Adrenal gland (tissue), 12 donors: ENCODE measurements around the gene CORO1C. TPM values are rescaled to one million over a fixed set of nuclear protein-coding genes. Genes with fewer than 3 reads are reported as not detected.

Experiments
- DNase-seq, 7 donors: peaks; one replicate each; pipeline ENCODE4 v3.0.0-alpha.2; 2019 to 2020
- H3K27ac ChIP-seq, 5 donors: fragments of 200-600 bp; sonication (generic) in 4 of 5; 1 replicate in 3 of 5; 2 replicates in 2 of 5; pipeline versions ENCODE4 v1.5.1 to v1.8.0; 2016 to 2020; ENCODE audit warnings: mild to moderate bottlenecking in 1 of 5
- H3K27me3 ChIP-seq: fragments of 200-600 bp; 2 replicates; pipeline ENCODE4 v1.8.0; 2021
- H3K36me3 ChIP-seq, 2 donors: fragments of 200-600 bp; replicated peaks in 1 of 2; 1 replicate in 1 of 2; 2 replicates in 1 of 2; pipeline versions ENCODE4 v1.5.1 to v1.8.0; 2018 to 2022
- H3K4me1 ChIP-seq, 2 donors: fragments of 200-600 bp; replicated peaks in 1 of 2; 1 replicate in 1 of 2; 2 replicates in 1 of 2; pipeline versions ENCODE4 v1.5.1 to v1.8.0; 2018 to 2021
- H3K4me3 ChIP-seq, 4 donors: fragments of 200-600 bp; sonication (generic) in 3 of 4; one replicate each; pipeline ENCODE4 v1.5.1; 2016 to 2018
- H3K9me3 ChIP-seq, 3 donors: fragments of 200-600 bp; sonication (generic) in 1 of 3; replicated peaks in 1 of 3; 1 replicate in 2 of 3; 2 replicates in 1 of 3; pipeline versions ENCODE4 v1.5.1 to v1.8.0; 2016 to 2021
- POLR2A ChIP-seq, 2 donors: fragments of 450-650 bp; IDR thresholded peaks; one replicate each; pipeline ENCODE4 v1.6.1; 2017; ENCODE audit warnings: antibody characterized with exemption in 2 of 2, mild to moderate bottlenecking in 2 of 2, moderate library complexity in 1 of 2
- WGBS, 4 donors: extraction: QIAGEN DNeasy Blood & Tissue Kit in 2 of 4; methylation state at CpG; one replicate each; pipeline versions ENCODE4 v1.1.5 to v1.1.7; 2013 to 2017; 5-methylcytosine and 5-hydroxymethylcytosine counted together
- intact Hi-C, 2 donors: fragments of 100-400 bp; cut with DNase I; formaldehyde crosslinking; loops; one replicate each; pipeline versions ENCODE4 v1.14.1 to v1.15.0; 2022 to 2023
- polyA plus RNA-seq, 3 donors: library from polyadenylated mRNA; stranded (reverse); fragments of 200-250 nt in 2 of 3; fragments of 350-450 nt in 1 of 3; fragmentation: Illumina TruSeq in 1 of 3; extraction: RNeasy Lipid Tissue Mini Kit (QIAGEN cat#74804) in 1 of 3; gene quantifications; one replicate each; pipeline ENCODE4 v1.2.3, GENCODE V29; 2013 to 2014
- total RNA-seq, 9 donors: library from RNA; depleted of rRNA in 4 of 9; stranded (reverse); fragments of >200 nt in 4 of 9; fragments of 120-200 nt in 1 of 9; fragmentation: NEBNext Ultra II Directional in 1 of 9; extraction: Animal tissue kit (Norgen Biotek cat#: 25700) in 1 of 9; gene quantifications; one replicate each; pipeline versions ENCODE4 v1.1.0 to v1.2.4, GENCODE V29; 2013 to 2023
- TF ChIP-seq, protein P1 (sequence below), 6 experiments: fragments of 450-650 bp in 4 of 6; fragments of 200-600 bp in 2 of 6; sonication (generic) in 1 of 6; IDR thresholded peaks; 1 replicate in 5 of 6; 2 replicates in 1 of 6; pipeline versions ENCODE4 v1.5.1 to v1.8.0; 2016 to 2021; ENCODE audit warnings: antibody characterized with exemption in 6 of 6, mild to moderate bottlenecking in 2 of 6, moderate library complexity in 1 of 6
- donor health status: healthy with polysubstance abuse.
- donor health status: Bipolar disorder and iron deficiency.
- donor health status: DM: yes; HTN: yes; CAD: no.
- donor health status: DM: no; HTN: no; CAD: no.
- donor health status: DM: no; HTN: no; CAD: no.
- donor health status: DM: yes; HTN: yes; CAD: no.

Gene CORO1C
- total and polyA plus RNA-seq, 12 donors: 17.4 to 124 (median 71.4) TPM

DNA sequence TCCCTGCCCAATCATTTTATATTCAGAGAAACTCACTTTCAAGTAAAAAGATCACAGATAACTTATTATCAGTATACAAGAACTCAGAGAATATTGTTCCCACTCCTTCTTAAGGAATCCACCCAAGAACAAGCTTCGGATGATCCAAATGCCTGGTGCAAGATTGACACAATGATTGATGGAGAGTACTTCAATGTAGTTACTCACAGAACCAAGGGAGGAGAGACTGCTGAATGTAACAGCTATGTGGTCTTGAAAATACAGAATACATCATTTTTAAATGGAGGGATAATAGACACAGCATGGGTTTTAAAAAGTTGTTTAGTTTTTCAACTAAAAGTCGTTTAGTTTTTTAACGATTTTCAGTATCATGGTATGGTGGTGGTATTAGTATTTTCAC lies 59.3 kb downstream of the CORO1C start:
- no peaks in the 10 kb centered on the region for H3K36me3 ChIP-seq
- no peaks in the 10 kb centered on the region for H3K9me3 ChIP-seq
- intact Hi-C loops: no loop called here
- TF ChIP-seq, protein P1, sequence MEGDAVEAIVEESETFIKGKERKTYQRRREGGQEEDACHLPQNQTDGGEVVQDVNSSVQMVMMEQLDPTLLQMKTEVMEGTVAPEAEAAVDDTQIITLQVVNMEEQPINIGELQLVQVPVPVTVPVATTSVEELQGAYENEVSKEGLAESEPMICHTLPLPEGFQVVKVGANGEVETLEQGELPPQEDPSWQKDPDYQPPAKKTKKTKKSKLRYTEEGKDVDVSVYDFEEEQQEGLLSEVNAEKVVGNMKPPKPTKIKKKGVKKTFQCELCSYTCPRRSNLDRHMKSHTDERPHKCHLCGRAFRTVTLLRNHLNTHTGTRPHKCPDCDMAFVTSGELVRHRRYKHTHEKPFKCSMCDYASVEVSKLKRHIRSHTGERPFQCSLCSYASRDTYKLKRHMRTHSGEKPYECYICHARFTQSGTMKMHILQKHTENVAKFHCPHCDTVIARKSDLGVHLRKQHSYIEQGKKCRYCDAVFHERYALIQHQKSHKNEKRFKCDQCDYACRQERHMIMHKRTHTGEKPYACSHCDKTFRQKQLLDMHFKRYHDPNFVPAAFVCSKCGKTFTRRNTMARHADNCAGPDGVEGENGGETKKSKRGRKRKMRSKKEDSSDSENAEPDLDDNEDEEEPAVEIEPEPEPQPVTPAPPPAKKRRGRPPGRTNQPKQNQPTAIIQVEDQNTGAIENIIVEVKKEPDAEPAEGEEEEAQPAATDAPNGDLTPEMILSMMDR (IDR thresholded peaks at IDR 0.05): no peak
- TF ChIP-seq POLR2A (IDR thresholded peaks at IDR 0.05): no peak
- no peak overlapping the region for H3K27ac ChIP-seq
- WGBS, 4 donors: 90 to 94% (median 92%) methylated on average over 3 of the region's 3 CpGs
- DNase-seq: no peak
- H3K4me1 ChIP-seq: peaks cover 8 to 21% of the 10 kb centered on the region in 2 donors
- no peaks in the 10 kb centered on the region for H3K27me3 ChIP-seq
- no peak overlapping the region for H3K4me3 ChIP-seq

DNA sequence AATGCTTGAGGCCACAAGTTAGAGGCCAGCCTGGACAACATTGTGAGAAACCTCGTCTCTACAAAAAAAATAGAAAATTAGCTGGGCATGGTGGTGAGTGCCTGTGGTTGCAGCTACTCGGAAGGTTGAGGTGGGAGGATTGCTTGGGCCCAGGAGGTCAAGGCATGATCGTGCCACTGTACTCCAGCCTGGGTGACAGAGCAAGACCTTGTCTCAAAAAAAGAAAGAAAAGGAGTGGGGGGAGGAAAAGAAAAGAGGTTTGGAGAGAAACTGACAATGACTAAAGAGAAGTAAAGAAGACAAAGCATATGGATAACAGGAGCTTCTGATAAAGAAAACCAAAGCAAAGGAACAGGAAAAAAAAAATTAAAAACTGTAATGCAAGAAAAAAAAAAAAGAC lies 60.2 kb downstream of the CORO1C start:
- no peak for DNase-seq
- TF ChIP-seq, protein P1 (IDR thresholded peaks at IDR 0.05): no peak
- no peak for TF ChIP-seq POLR2A (IDR thresholded peaks at IDR 0.05)
- Histone ChIP-seq H3K9me3 (no peaks in the 10 kb centered on the region), H3K36me3 (no peaks in the 10 kb centered on the region), H3K4me1 (peaks cover 8 to 30% of the 10 kb centered on the region in 2 donors), H3K4me3 (no peak overlapping the region), H3K27ac (no peak overlapping the region), H3K27me3 (no peaks in the 10 kb centered on the region)
- WGBS, 4 donors: 81 to 89% (median 89%) methylated on average over 3 of the region's 3 CpGs
- intact Hi-C loops: no loop called here

DNA sequence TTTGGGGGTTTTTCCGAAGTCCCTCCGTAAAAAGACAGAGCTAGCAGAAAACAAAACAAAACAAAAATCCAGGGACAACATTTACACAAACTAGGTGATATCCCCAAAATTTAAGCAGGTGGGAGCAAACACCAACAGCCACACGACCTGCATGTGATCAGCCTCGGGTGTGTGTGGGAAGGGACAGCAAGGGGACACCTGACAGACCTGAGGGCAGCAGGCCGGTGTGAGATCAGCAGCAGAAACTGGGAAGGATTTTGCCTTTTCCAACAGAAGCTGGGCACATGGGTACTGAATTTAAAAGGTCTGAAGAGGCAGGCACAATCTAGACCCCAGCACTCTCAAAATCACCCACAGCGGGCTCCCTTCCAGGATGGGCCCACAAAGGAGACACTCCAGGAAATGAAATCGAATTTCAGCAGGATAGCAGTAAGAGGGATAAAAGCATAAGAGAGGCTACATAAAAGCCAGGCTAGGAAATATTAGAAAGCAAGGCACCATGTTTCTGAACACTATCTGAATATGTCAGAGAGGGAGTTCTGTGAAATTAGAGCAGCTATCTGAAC lies 61.2 kb downstream of the CORO1C start:
- Histone ChIP-seq H3K9me3 (no peaks in the 10 kb centered on the region), H3K27me3 (no peaks in the 10 kb centered on the region), H3K4me3 (no peak overlapping the region), H3K4me1 (peaks cover 8 to 40% of the 10 kb centered on the region in 2 donors), H3K36me3 (no peaks in the 10 kb centered on the region), H3K27ac (no peak overlapping the region)
- DNase-seq: no peak
- no peak for TF ChIP-seq POLR2A (IDR thresholded peaks at IDR 0.05)
- TF ChIP-seq, protein P1 (IDR thresholded peaks at IDR 0.05): no peak
- intact Hi-C loops: no loop called here
- WGBS, 4 donors: 87 to 92% (median 89%) methylated on average over 7 of the region's 7 CpGs

DNA sequence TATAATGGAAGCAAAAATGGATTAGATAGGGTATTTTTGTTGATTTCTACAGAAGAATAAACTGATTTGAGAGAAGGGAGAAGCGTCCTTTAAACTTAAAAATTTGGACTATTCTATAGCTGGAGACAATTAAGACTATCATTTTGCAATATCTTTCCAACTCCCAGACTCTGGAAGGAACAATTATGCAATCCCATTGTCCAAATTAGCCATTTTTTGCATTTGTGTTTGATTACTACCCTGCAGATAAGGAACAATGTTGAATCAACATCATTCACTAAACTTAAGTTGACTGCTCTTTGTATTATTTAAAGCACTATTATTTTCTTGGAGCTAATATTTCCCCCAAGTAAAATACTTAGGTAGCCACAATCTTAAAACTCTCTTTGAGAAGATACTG lies 62.8 kb downstream of the CORO1C start:
- Histone ChIP-seq H3K27me3 (no peaks in the 10 kb centered on the region), H3K4me3 (no peak overlapping the region), H3K9me3 (no peaks in the 10 kb centered on the region), H3K4me1 (peaks cover 15 to 55% of the 10 kb centered on the region in 2 donors), H3K27ac (no peak overlapping the region), H3K36me3 (no peaks in the 10 kb centered on the region)
- TF ChIP-seq POLR2A (IDR thresholded peaks at IDR 0.05): no peak
- TF ChIP-seq, protein P1 (IDR thresholded peaks at IDR 0.05): no peak
- WGBS, 4 donors: 86 to 94% (median 88%) methylated on average over 1 of the region's 1 CpG
- DNase-seq: no peak
- intact Hi-C loops: loop anchor here (5.0 kb wide), 1 partner anchor 134 kb away; no protein-coding TSS in a partner anchor
